IMR-90 (cell line): ENCODE results near the gene RAB15. TPM values are rescaled to one million over a fixed set of nuclear protein-coding genes. Genes with fewer than 3 reads are reported as not detected.

ENCODE experiments used
- ATAC-seq: fragments of 200-7000 bp; cut with Tn5 transposase; 2 replicates; pipeline ENCODE4 v1.9.1; 2020; ENCODE audit warnings: low read depth, mild to moderate bottlenecking, moderate library complexity
- BruUV-seq: library from RNA; stranded (reverse); fragments of 400-500 nt; replicated peaks from 2 replicates; lab custom pipeline; 2021; lab: Mats Ljungman, UMichigan
- CTCF ChIA-PET: fragments of 300-600 bp; formaldehyde crosslinking; extraction: SDS; loops from one replicate; lab custom pipeline; 2021; ENCODE audit warnings: antibody characterized with exemption; lab: Yijun Ruan, JAX
- POLR2A ChIA-PET: fragments of 300-600 bp; sonication (Branson Sonifier 250); formaldehyde crosslinking; loops from one replicate; lab custom pipeline; 2022; ENCODE audit warnings: antibody characterized with exemption; ENCODE audit not compliant: unreplicated experiment; lab: Charles Lee
- DNase-seq: peaks from one replicate; pipeline ENCODE4 v3.0.0; 2013
- H2AFZ ChIP-seq: replicated peaks from 2 replicates; pipeline ENCODE3; 2013; ENCODE audit warnings: low read length, mild to moderate bottlenecking; ENCODE audit not compliant: poor library complexity
- H2AK5ac ChIP-seq: 2 replicates; pipeline ENCODE4 v1.6.1; 2013; ENCODE audit warnings: low read depth, low read length, inconsistent platforms
- H2AK9ac ChIP-seq: replicated peaks from 2 replicates; pipeline ENCODE3; 2013; ENCODE audit warnings: mild to moderate bottlenecking, low read depth, low read length, moderate library complexity; ENCODE audit not compliant: poor library complexity
- H2BK120ac ChIP-seq: 2 replicates; pipeline ENCODE4 v1.6.1; 2013; ENCODE audit warnings: low read depth, low read length, inconsistent platforms
- H2BK15ac ChIP-seq: 3 replicates; pipeline ENCODE4 v1.6.1; 2013; ENCODE audit warnings: low read depth, low read length, inconsistent platforms
- H2BK20ac ChIP-seq: 2 replicates; pipeline ENCODE4 v1.6.1; 2013; ENCODE audit warnings: low read depth, mild to moderate bottlenecking, inconsistent platforms, low read length, moderate library complexity
- H2BK5ac ChIP-seq: 2 replicates; pipeline ENCODE4 v1.6.1; 2013; ENCODE audit warnings: mild to moderate bottlenecking, low read depth, low read length, inconsistent platforms; ENCODE audit not compliant: poor library complexity, severe bottlenecking
- H3K14ac ChIP-seq: replicated peaks from 2 replicates; pipeline ENCODE4 v1.6.1; 2013; ENCODE audit warnings: low read depth, low read length, inconsistent platforms
- H3K18ac ChIP-seq: 2 replicates; pipeline ENCODE4 v1.6.1; 2013; ENCODE audit warnings: low read depth, low read length, control low read depth
- H3K23ac ChIP-seq: 2 replicates; pipeline ENCODE4 v1.6.1; 2013; ENCODE audit warnings: low read depth, low read length, inconsistent platforms
- H3K27ac ChIP-seq: 2 replicates; pipeline ENCODE4 v1.5.1; 2013; ENCODE audit warnings: mild to moderate bottlenecking, control low read depth, low read length; ENCODE audit not compliant: insufficient read depth
- H3K27me3 ChIP-seq: 2 replicates; pipeline ENCODE4 v1.6.1; 2013; ENCODE audit warnings: low read length; ENCODE audit not compliant: control insufficient read depth, insufficient read depth
- H3K36me3 ChIP-seq: 2 replicates; pipeline ENCODE4 v1.6.1; 2013; ENCODE audit warnings: low read length, mixed read lengths; ENCODE audit not compliant: control insufficient read depth, insufficient read depth
- H3K4ac ChIP-seq: 2 replicates; pipeline ENCODE4 v1.6.1; 2013; ENCODE audit warnings: low read depth, low read length, inconsistent platforms
- H3K4me1 ChIP-seq: 2 replicates; pipeline ENCODE4 v1.6.1; 2013; ENCODE audit warnings: low read length, mixed read lengths; ENCODE audit not compliant: control insufficient read depth, insufficient read depth
- H3K4me2 ChIP-seq: 2 replicates; pipeline ENCODE4 v1.6.1; 2013; ENCODE audit warnings: low read depth, mild to moderate bottlenecking, control low read depth, low read length, moderate library complexity
- H3K4me3 ChIP-seq: 2 replicates; pipeline ENCODE4 v1.5.1; 2013; ENCODE audit warnings: low read depth, mild to moderate bottlenecking, control low read depth, low read length, moderate library complexity; ENCODE audit not compliant: insufficient read depth
- H3K56ac ChIP-seq: 2 replicates; pipeline ENCODE4 v1.6.1; 2013; ENCODE audit warnings: low read length, inconsistent platforms; ENCODE audit not compliant: insufficient read depth; ENCODE audit errors: extremely low read depth
- H3K79me1 ChIP-seq, 2 experiments: 2 replicates each; pipeline ENCODE4 v1.6.1; 2013; ENCODE audit warnings: low read length in 2 of 2, inconsistent platforms in 1 of 2, low read depth in 1 of 2
- H3K9ac ChIP-seq: 2 replicates; pipeline ENCODE4 v1.6.1; 2013; ENCODE audit warnings: low read depth, low read length, control low read depth
- H3K9me1 ChIP-seq: 2 replicates; pipeline ENCODE4 v1.6.1; 2013; ENCODE audit warnings: low read length, inconsistent platforms; ENCODE audit not compliant: insufficient read depth
- H3K9me3 ChIP-seq: 2 replicates; pipeline ENCODE4 v1.6.1; 2013; ENCODE audit warnings: low read length; ENCODE audit not compliant: control insufficient read depth, insufficient read depth
- H4K20me1 ChIP-seq: 2 replicates; pipeline ENCODE4 v1.6.1; 2013; ENCODE audit warnings: low read length, inconsistent platforms; ENCODE audit not compliant: insufficient read depth
- H4K5ac ChIP-seq: 2 replicates; pipeline ENCODE4 v1.6.1; 2013; ENCODE audit warnings: mild to moderate bottlenecking, low read depth, low read length, control low read depth
- H4K8ac ChIP-seq, 2 experiments: 2 replicates each; pipeline ENCODE4 v1.6.1; 2013; ENCODE audit warnings: low read depth in 2 of 2, low read length in 2 of 2, control low read depth in 1 of 2, inconsistent platforms in 1 of 2
- H4K91ac ChIP-seq: 2 replicates; pipeline ENCODE4 v1.6.1; 2013; ENCODE audit warnings: low read depth, low read length, inconsistent platforms; ENCODE audit not compliant: insufficient read depth
- FOS ChIP-seq: fragments of 150-350 bp; IDR thresholded peaks from 2 replicates; pipeline ENCODE4 v1.6.1; 2016; ENCODE audit warnings: low read depth, low read length
- SMC3 ChIP-seq: fragments of 150-350 bp; IDR thresholded peaks from 2 replicates; pipeline ENCODE4 v1.6.1; 2016; ENCODE audit warnings: low read depth, mild to moderate bottlenecking, antibody characterized with exemption, low read length, moderate library complexity
- WGBS, 2 experiments: methylation state at CpG; one replicate each; pipeline versions ENCODE4 v1.1.5 to v1.1.7; 2013; ENCODE audit warnings: missing lambda C conversion rate in 2 of 2; ENCODE audit not compliant: insufficient read length in 1 of 2; ENCODE audit errors: extremely low coverage in 2 of 2; 5-methylcytosine and 5-hydroxymethylcytosine counted together
- dilution Hi-C: fragments of 300-500 bp; cut with HindIII; formaldehyde crosslinking; loops from one replicate; pipeline ENCODE4 v1.14.3; 2018; ENCODE audit warnings: low sequenced_read_pairs; ENCODE audit not compliant: unreplicated experiment
- in situ Hi-C: fragments of 300-500 bp; cut with MboI; formaldehyde crosslinking; loops from 3 replicates; pipeline ENCODE4 v1.14.3; 2019; ENCODE audit warnings: low sequenced_read_pairs, inconsistent platforms, mixed read lengths
- intact Hi-C: fragments of 100-400 bp; cut with micrococcal nuclease; formaldehyde crosslinking; loops from 2 replicates; pipeline ENCODE4 v1.10.0; 2022
- polyA plus RNA-seq, 3 experiments: library from polyadenylated mRNA; depleted of rRNA; stranded (reverse); fragments of >200 nt; gene quantifications; 2 replicates each; pipeline ENCODE4 v1.2.3, GENCODE V29; 2012; ENCODE audit warnings: low replicate concordance in 1 of 3
- total RNA-seq: library from RNA; depleted of rRNA; stranded (reverse); fragments of >200 nt; gene quantifications from 2 replicates; pipeline ENCODE4 v1.2.3, GENCODE V29; 2012

The RAB15 gene
- total and polyA plus RNA-seq, 2 of the 4 experiments (the other 2 are of a cell fraction), result 3.4 to 7.8 TPM

- ChIA-PET CTCF (interaction anchor here (1.0 kb wide), 1 partner anchor 40 kb away, joined by 3 read pairs; no protein-coding TSS in a partner anchor), POLR2A (no interaction called here)
- dilution Hi-C loops (no loop called here), in situ Hi-C loops (no loop called here), intact Hi-C loops (loop anchor here (5.0 kb wide), 1 partner anchor 67 kb away; the partner anchor contains the start of gene CHURC1)
- no peak overlapping the region for H3K9ac ChIP-seq
- no TSS peak for BruUV-seq
- H3K14ac ChIP-seq, result no peak overlapping the region
- H2AK9ac ChIP-seq, result no peak overlapping the region
- DNase-seq, result peak; percentile 77
- no peak overlapping the region for H2AK5ac ChIP-seq
- no peak overlapping the region for H3K27ac ChIP-seq
- H3K4me1 ChIP-seq, result peaks cover 3% of the 10 kb centered on the region; the same call in 1 of the 2 replicates
- H3K4me2 ChIP-seq, result no peak overlapping the region
- no peak overlapping the region for H2BK5ac ChIP-seq
- peak; percentile 86 for ATAC-seq
- H2AFZ ChIP-seq, result peak overlapping the region; percentile 61
- no peak overlapping the region for H3K23ac ChIP-seq
- no peak overlapping the region for H4K91ac ChIP-seq
- TF ChIP-seq FOS (peak; percentile 30; the same call in 1 of the 2 replicates), SMC3 (no peak)
- no peak overlapping the region for H3K56ac ChIP-seq
- no peaks in the 10 kb centered on the region for H3K36me3 ChIP-seq
- no peak overlapping the region for H3K4ac ChIP-seq
- H4K5ac ChIP-seq, result no peak overlapping the region
- WGBS, 2 experiments, result no CpG with 5 or more reads among the region's 5 CpGs
- H3K4me3 ChIP-seq, result no peak overlapping the region
- H2BK20ac ChIP-seq, result no peak overlapping the region
- no peaks in the 10 kb centered on the region for H4K20me1 ChIP-seq
- H3K27me3 ChIP-seq, result peaks cover 16% of the 10 kb centered on the region
- no peaks in the 10 kb centered on the region for H3K79me1 ChIP-seq
- no peak overlapping the region for H3K18ac ChIP-seq
- no peak overlapping the region for H2BK15ac ChIP-seq
- H3K9me1 ChIP-seq, result no peaks in the 10 kb centered on the region
- H2BK120ac ChIP-seq, result no peak overlapping the region
- H4K8ac ChIP-seq, result no peak overlapping the region
- H3K9me3 ChIP-seq, result no peaks in the 10 kb centered on the region
Observed at GRCh38 chr14:64979336-64980074, 7.4 kb upstream of the RAB15 start.
